ENCODE data around the gene ZFPM1.

Gene ZFPM1

GRCh38 chr16:88471575-88471974 lies 18.5 kb downstream of the ZFPM1 start:
- H3K4me1 ChIP-seq (ENCODE audit: control insufficient read depth in 1 of 2, insufficient read depth in 2 of 2, low read length in 2 of 2): no peaks in the 10 kb centered on the region
- H3K27ac ChIP-seq (ENCODE audit: low read length): no peak overlapping the region
- H3K9me3 ChIP-seq (ENCODE audit: control insufficient read depth in 1 of 2, low read length in 2 of 2): no peaks in the 10 kb centered on the region
- no peaks in the 10 kb centered on the region for H3K36me3 ChIP-seq (ENCODE audit: control insufficient read depth in 1 of 2, insufficient read depth in 2 of 2, low read length in 2 of 2)
- no peak overlapping the region for H3K4me3 ChIP-seq (ENCODE audit: low read depth in 1 of 2, low read length in 2 of 2)
- no peaks in the 10 kb centered on the region for H3K27me3 ChIP-seq (ENCODE audit: low read depth, low read length)

- Histone ChIP-seq H3K9me3 (ENCODE audit: control insufficient read depth in 1 of 2, low read length in 2 of 2) (no peaks in the 10 kb centered on the region), H3K4me1 (ENCODE audit: control insufficient read depth in 1 of 2, insufficient read depth in 2 of 2, low read length in 2 of 2) (no peaks in the 10 kb centered on the region), H3K27ac (ENCODE audit: low read length) (no peak overlapping the region), H3K36me3 (ENCODE audit: control insufficient read depth in 1 of 2, insufficient read depth in 2 of 2, low read length in 2 of 2) (no peaks in the 10 kb centered on the region), H3K27me3 (ENCODE audit: low read depth, low read length) (no peaks in the 10 kb centered on the region), H3K4me3 (ENCODE audit: low read depth in 1 of 2, low read length in 2 of 2) (no peak overlapping the region)
Observed at GRCh38 chr16:88472069-88472468, 19.0 kb downstream of the ZFPM1 start.

GRCh38 chr16:88472637-88473205 lies 19.6 kb downstream of the ZFPM1 start:
- Histone ChIP-seq H3K27ac (ENCODE audit: low read length) (no peak overlapping the region), H3K36me3 (ENCODE audit: control insufficient read depth in 1 of 2, insufficient read depth in 2 of 2, low read length in 2 of 2) (no peaks in the 10 kb centered on the region), H3K4me3 (ENCODE audit: low read depth in 1 of 2, low read length in 2 of 2) (no peak overlapping the region), H3K9me3 (ENCODE audit: control insufficient read depth in 1 of 2, low read length in 2 of 2) (no peaks in the 10 kb centered on the region), H3K4me1 (ENCODE audit: control insufficient read depth in 1 of 2, insufficient read depth in 2 of 2, low read length in 2 of 2) (no peaks in the 10 kb centered on the region), H3K27me3 (ENCODE audit: low read depth, low read length) (no peaks in the 10 kb centered on the region)

- Histone ChIP-seq H3K9me3 (ENCODE audit: control insufficient read depth in 1 of 2, low read length in 2 of 2) (no peaks in the 10 kb centered on the region), H3K27me3 (ENCODE audit: low read depth, low read length) (no peaks in the 10 kb centered on the region), H3K4me1 (ENCODE audit: control insufficient read depth in 1 of 2, insufficient read depth in 2 of 2, low read length in 2 of 2) (no peaks in the 10 kb centered on the region), H3K27ac (ENCODE audit: low read length) (no peak overlapping the region), H3K36me3 (ENCODE audit: control insufficient read depth in 1 of 2, insufficient read depth in 2 of 2, low read length in 2 of 2) (no peaks in the 10 kb centered on the region), H3K4me3 (ENCODE audit: low read depth in 1 of 2, low read length in 2 of 2) (no peak overlapping the region)
Observed at GRCh38 chr16:88473666-88474534, 20.8 kb downstream of the ZFPM1 start.

- no peaks in the 10 kb centered on the region for H3K27me3 ChIP-seq (ENCODE audit: low read depth, low read length)
- no peak overlapping the region for H3K27ac ChIP-seq (ENCODE audit: low read length)
- no peaks in the 10 kb centered on the region for H3K4me1 ChIP-seq (ENCODE audit: control insufficient read depth in 1 of 2, insufficient read depth in 2 of 2, low read length in 2 of 2)
- H3K9me3 ChIP-seq (ENCODE audit: control insufficient read depth in 1 of 2, low read length in 2 of 2): no peaks in the 10 kb centered on the region
- H3K36me3 ChIP-seq (ENCODE audit: control insufficient read depth in 1 of 2, insufficient read depth in 2 of 2, low read length in 2 of 2): no peaks in the 10 kb centered on the region
- H3K4me3 ChIP-seq (ENCODE audit: low read depth in 1 of 2, low read length in 2 of 2): no peak overlapping the region
Observed at GRCh38 chr16:88475037-88475436, 22.0 kb downstream of the ZFPM1 start.

GRCh38 chr16:88476203-88476602 lies 23.1 kb downstream of the ZFPM1 start:
- Histone ChIP-seq H3K4me1 (ENCODE audit: control insufficient read depth in 1 of 2, insufficient read depth in 2 of 2, low read length in 2 of 2) (no peaks in the 10 kb centered on the region), H3K4me3 (ENCODE audit: low read depth in 1 of 2, low read length in 2 of 2) (no peak overlapping the region), H3K27me3 (ENCODE audit: low read depth, low read length) (no peaks in the 10 kb centered on the region)

GRCh38 chr16:88476817-88477397 lies 23.8 kb downstream of the ZFPM1 start:
- H3K9me3 ChIP-seq (ENCODE audit: control insufficient read depth in 1 of 2, low read length in 2 of 2): no peaks in the 10 kb centered on the region
- H3K27ac ChIP-seq (ENCODE audit: low read length): no peak overlapping the region
- H3K4me3 ChIP-seq (ENCODE audit: low read depth in 1 of 2, low read length in 2 of 2): no peak overlapping the region
- no peaks in the 10 kb centered on the region for H3K36me3 ChIP-seq (ENCODE audit: control insufficient read depth in 1 of 2, insufficient read depth in 2 of 2, low read length in 2 of 2)
- H3K27me3 ChIP-seq (ENCODE audit: low read depth, low read length): no peaks in the 10 kb centered on the region
- no peaks in the 10 kb centered on the region for H3K4me1 ChIP-seq (ENCODE audit: control insufficient read depth in 1 of 2, insufficient read depth in 2 of 2, low read length in 2 of 2)

More at GRCh38 chr16:88476203-88476602, 23.1 kb downstream of the ZFPM1 start:
- Histone ChIP-seq H3K9me3 (ENCODE audit: control insufficient read depth in 1 of 2, low read length in 2 of 2) (no peaks in the 10 kb centered on the region), H3K27ac (ENCODE audit: low read length) (no peak overlapping the region), H3K36me3 (ENCODE audit: control insufficient read depth in 1 of 2, insufficient read depth in 2 of 2, low read length in 2 of 2) (no peaks in the 10 kb centered on the region)

- Histone ChIP-seq H3K27me3 (ENCODE audit: low read depth, low read length) (no peaks in the 10 kb centered on the region), H3K27ac (ENCODE audit: low read length) (no peak overlapping the region)
Observed at GRCh38 chr16:88477631-88478519, 24.8 kb downstream of the ZFPM1 start.

GRCh38 chr16:88478889-88479792 lies 26.1 kb downstream of the ZFPM1 start:
- Histone ChIP-seq H3K27ac (ENCODE audit: low read length) (no peak overlapping the region), H3K9me3 (ENCODE audit: control insufficient read depth in 1 of 2, low read length in 2 of 2) (no peaks in the 10 kb centered on the region), H3K36me3 (ENCODE audit: control insufficient read depth in 1 of 2, insufficient read depth in 2 of 2, low read length in 2 of 2) (no peaks in the 10 kb centered on the region), H3K4me1 (ENCODE audit: control insufficient read depth in 1 of 2, insufficient read depth in 2 of 2, low read length in 2 of 2) (no peaks in the 10 kb centered on the region), H3K27me3 (ENCODE audit: low read depth, low read length) (no peaks in the 10 kb centered on the region), H3K4me3 (ENCODE audit: low read depth in 1 of 2, low read length in 2 of 2) (no peak overlapping the region)

More at GRCh38 chr16:88477631-88478519, 24.8 kb downstream of the ZFPM1 start:
- Histone ChIP-seq H3K9me3 (ENCODE audit: control insufficient read depth in 1 of 2, low read length in 2 of 2) (no peaks in the 10 kb centered on the region), H3K4me1 (ENCODE audit: control insufficient read depth in 1 of 2, insufficient read depth in 2 of 2, low read length in 2 of 2) (no peaks in the 10 kb centered on the region), H3K4me3 (ENCODE audit: low read depth in 1 of 2, low read length in 2 of 2) (no peak overlapping the region), H3K36me3 (ENCODE audit: control insufficient read depth in 1 of 2, insufficient read depth in 2 of 2, low read length in 2 of 2) (no peaks in the 10 kb centered on the region)

Data from muscle layer of duodenum (tissue), 2 donors.